Central memory CD4-positive, alpha-beta T cell (primary cell): ENCODE measurements around the gene OR10AG1.

ENCODE experiments used
- DNase-seq: peaks from one replicate; pipeline ENCODE4 v3.0.0; 2022
- total RNA-seq, 3 experiments: gene quantifications; one replicate each; lab custom pipeline; 2026; lab: John Stamatoyannopoulos, UW

OR10AG1 gene, protein sequence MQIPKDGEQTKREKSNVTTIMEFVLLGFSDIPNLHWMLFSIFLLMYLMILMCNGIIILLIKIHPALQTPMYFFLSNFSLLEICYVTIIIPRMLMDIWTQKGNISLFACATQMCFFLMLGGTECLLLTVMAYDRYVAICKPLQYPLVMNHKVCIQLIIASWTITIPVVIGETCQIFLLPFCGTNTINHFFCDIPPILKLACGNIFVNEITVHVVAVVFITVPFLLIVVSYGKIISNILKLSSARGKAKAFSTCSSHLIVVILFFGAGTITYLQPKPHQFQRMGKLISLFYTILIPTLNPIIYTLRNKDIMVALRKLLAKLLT
- total RNA-seq = 0 reads per million in 3 experiments

DNA sequence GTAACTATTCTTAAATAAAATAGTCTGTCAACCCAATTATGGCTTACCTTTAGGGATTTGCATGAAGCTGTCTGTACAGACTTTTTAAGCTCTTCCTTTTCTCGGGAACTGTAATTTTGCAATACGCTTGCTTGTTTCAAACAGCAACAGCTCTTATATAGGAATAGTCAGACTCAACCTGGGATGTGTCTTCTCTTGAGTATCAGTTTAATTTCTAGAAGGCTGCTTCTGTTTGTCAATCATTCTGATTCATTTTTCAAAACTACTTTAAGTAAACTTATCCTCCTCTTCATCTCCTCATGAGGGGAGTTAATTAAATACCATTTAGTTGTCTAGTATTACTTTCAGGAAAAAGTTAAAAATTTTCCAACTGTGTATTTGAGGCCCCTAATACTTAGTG, at the start of gene OR10AG1:
OR10AG1 (minus strand) TSS at position 101 of the 400 bp plus-strand sequence; CDS start at position 63, 38 bp downstream.
- no peak for DNase-seq

DNA sequence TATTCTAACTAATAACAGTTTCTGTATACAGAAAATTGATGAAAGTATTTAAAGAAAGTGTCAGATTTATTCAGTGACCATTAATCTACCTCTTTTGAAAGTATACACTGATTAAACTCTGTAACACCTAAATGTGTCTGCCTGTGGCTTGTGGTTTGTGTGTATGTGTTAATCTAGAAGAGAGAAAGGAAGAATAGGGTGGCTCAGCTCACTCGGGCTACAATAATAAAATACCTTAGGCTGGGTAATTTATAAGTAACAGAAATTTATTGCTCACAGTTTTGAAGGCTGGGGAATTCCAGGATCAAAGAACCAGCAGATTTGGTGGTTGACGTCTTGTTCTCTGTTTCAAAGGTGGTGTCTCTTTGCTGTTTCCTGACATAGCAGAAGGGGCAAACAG, 44.1 kb upstream of the OR10AG1 start:
- no peak for DNase-seq

DNA sequence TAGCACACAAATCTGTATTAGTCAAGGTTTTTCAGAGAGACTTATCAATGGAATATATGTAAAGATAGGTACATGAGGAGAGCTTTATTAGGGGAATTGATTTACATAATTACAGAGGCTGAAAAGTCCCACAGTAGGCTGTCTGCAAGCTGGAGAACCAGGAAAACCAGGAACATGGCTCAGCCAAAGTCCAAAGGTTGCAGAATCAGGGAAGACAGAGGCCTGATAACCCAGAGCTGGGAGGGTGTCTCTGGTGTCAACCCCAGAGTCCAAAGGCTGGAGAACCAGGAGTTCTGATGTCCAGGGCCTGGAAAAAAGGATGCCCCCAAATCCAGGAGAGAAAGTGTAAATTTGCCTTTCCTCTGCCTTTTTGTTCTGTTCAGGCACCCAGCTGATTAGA, 41.0 kb upstream of the OR10AG1 start:
- no peak for DNase-seq

GRCh38 chr11:55994525-55994924, 24.8 kb upstream of the OR10AG1 start, which contains the start of gene OR5F1:
OR5F1 (minus strand) TSS chr11:55994625; CDS start chr11:55994625, 0 bp downstream.
- no peak for DNase-seq

- no peak for DNase-seq
Measured at GRCh38 chr11:55970935-55971334, 1.2 kb upstream of the OR10AG1 start.

DNA sequence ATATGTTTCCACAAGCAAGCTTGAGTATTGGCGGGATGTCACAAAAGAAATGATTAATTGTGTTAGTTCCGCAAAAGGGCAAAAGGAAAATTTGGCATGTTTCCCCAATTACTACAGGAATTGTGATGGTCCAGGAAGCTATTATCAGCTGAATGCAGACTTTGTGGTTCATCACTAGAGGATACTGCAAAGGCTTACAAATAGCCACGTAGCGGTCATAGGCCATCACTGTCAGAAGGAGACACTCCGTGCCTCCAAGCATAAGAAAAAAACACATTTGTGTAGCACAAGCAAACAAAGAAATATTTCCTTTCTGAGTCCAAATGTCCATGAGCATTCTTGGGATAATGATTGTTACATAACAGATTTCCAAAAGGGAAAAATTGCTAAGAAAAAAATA, 1.8 kb downstream of the OR10AG1 start:
- DNase-seq = no peak

DNA sequence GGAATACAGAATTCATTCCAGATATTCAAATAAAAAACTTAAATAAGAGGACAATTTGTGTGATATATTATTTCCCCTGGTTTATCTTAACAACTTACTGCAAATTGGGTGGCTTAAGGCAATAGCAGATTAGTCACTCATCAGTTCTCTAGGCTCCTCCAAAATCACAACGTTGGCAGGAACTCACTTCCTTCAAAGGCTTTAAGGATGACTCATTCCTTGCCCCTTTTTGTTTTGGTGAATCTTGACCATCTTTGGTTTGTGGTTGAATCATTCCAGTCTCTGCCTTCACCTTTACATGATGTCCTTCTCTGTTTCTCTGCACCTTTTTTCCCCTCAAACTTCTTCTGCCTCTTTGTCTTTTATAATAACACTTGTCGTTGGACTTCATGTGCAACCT, 3.4 kb downstream of the OR10AG1 start:
- DNase-seq = no peak

- DNase-seq = no peak
Measured at GRCh38 chr11:55956521-55956920, 13.2 kb downstream of the OR10AG1 start.

DNA sequence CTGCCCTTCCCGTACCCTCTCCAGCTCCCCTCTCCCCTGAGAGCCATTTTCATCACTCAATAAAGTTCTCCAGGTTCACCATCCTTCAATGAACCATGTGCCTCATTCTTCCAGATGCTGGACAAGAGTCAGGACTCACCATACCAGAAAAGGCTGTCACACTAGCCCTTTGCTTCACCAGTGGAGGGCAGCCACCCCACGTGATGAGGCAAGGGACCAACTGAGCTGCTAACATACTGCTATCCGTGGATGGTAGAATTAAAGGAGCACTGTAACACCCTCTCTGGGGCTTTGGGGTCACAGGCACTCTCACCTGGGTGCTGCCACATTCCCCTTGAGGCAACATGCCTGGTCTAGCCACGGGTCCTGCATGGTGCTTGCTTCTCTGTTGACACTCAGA, 20.4 kb downstream of the OR10AG1 start:
- DNase-seq = no peak

DNA sequence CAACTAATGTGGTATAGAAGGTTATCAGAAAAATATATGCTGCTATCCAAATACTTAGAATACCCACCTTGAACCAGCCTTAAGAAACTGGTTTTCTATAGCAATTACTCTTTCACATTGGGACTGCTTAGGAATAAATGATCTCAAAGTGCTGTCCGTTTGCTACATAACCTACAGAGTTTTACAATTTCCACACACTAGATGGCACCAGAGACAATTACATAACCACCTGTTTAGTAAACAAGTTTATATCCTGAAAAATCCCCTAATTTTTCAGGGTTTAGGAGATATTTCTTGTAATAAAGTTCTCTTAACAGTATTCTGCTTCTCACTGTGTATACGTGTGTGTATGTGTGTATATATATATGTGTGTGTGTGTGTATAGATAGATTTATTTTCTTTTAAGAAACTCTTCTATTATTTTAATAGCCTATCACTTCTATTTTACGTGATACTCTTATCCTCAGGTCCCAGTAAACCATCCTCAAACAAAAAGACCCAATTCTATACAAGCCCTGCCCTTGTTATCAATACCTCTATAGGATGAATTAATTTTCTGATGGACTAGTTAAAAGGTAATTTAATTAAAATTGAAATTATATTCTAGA, 26.9 kb downstream of the OR10AG1 start:
- no peak for DNase-seq

DNA sequence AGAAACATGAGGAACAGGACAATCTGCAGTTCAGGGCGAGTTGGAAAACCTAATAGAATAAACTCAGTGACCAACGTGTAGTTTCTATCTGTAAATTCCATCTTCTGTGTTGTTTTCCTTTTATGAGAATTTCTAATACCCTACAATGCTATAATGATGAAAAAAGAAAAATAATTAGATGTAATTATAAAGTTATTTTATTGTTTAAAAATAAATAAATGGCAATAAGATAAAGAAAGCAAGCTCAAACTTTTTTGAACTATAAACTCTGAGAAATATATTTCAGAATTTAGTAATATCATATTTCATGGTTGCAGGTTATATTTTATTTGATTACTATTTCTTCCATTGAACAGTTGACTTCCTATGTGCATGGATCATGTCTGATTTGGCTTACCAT, 33.4 kb downstream of the OR10AG1 start, which contains the start of gene OR5I1:
OR5I1 (minus strand) TSS at position 101 of the 400 bp plus-strand sequence; CDS start at position 101, 0 bp downstream.
- DNase-seq = no peak

DNA sequence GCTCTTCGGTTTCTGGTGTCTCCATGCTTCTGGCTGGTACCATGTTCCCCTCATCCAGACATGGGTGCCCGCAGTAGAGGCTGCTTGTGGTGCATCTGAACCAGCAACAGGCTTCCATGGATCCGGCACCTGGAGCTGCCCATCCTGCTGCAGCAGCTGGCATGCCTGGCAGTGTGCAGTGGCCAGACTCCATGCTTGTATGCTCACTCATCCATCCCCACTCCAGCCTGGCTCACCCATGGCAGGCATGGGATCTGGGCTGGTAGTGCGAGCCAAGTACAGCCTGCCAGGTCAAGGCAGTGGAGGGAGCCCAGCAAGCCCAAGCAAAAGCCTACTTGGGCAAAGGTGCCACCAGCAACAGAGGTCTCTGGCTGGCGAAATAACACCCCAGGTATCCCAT, 49.2 kb downstream of the OR10AG1 start:
- DNase-seq = no peak
